Activated B cell treated with CpG ODN at 0.5 μM for 24 hours (primary cell): Measurements from ENCODE around the gene RUNDC3A. TPM values are rescaled to one million over a fixed set of nuclear protein-coding genes. Genes with fewer than 3 reads are reported as not detected.

Experiments used
- ATAC-seq: fragments of 200-7000 bp; cut with Tn5 transposase; one replicate; pipeline ENCODE4 v1.10.0; 2021; ENCODE audit warnings: low read depth, mild to moderate bottlenecking, moderate library complexity
- CTCF ChIA-PET: fragments of 350-600 bp; sonication (Branson Sonifier 250); formaldehyde crosslinking; loops from one replicate; lab custom pipeline; 2021; ENCODE audit warnings: antibody characterized with exemption; lab: Charles Lee
- POLR2A ChIA-PET: fragments of 350-600 bp; sonication (Branson Sonifier 250); formaldehyde crosslinking; loops from one replicate; lab custom pipeline; 2021; ENCODE audit warnings: antibody characterized with exemption; lab: Charles Lee
- DNase-seq: peaks from one replicate; pipeline ENCODE4 v3.0.0; 2022
- H3K27ac Mint-ChIP-seq: one replicate; pipeline ENCODE4 v1.8.0; 2020; ENCODE audit warnings: mixed read lengths
- H3K27me3 Mint-ChIP-seq: one replicate; pipeline ENCODE4 v1.8.0; 2021; ENCODE audit warnings: mixed read lengths
- H3K36me3 Mint-ChIP-seq: one replicate; pipeline ENCODE4 v1.8.0; 2021; ENCODE audit warnings: low read depth, mixed read lengths
- H3K4me1 Mint-ChIP-seq: one replicate; pipeline ENCODE4 v1.8.0; 2021; ENCODE audit warnings: mixed read lengths
- H3K4me3 Mint-ChIP-seq: one replicate; pipeline ENCODE4 v1.8.0; 2020; ENCODE audit warnings: mild to moderate bottlenecking, mixed read lengths
- H3K9me3 Mint-ChIP-seq: one replicate; pipeline ENCODE4 v1.8.0; 2020; ENCODE audit warnings: mixed read lengths
- intact Hi-C: fragments of 100-400 bp; cut with micrococcal nuclease; formaldehyde crosslinking; loops from one replicate; pipeline ENCODE4 v1.15.1; 2024
- total RNA-seq: library from RNA; stranded (reverse); gene quantifications from 2 replicates; pipeline ENCODE4 v1.2.3, GENCODE V29; 2022
- TF ChIP-seq, protein P1 (sequence below): fragments of 200-600 bp; IDR thresholded peaks from one replicate; pipeline ENCODE4 v1.8.0; 2022; ENCODE audit warnings: antibody characterized with exemption, mild to moderate bottlenecking

The RUNDC3A gene
- total RNA-seq, 1 donor from 2014 or later, result 0.07 TPM

DNA sequence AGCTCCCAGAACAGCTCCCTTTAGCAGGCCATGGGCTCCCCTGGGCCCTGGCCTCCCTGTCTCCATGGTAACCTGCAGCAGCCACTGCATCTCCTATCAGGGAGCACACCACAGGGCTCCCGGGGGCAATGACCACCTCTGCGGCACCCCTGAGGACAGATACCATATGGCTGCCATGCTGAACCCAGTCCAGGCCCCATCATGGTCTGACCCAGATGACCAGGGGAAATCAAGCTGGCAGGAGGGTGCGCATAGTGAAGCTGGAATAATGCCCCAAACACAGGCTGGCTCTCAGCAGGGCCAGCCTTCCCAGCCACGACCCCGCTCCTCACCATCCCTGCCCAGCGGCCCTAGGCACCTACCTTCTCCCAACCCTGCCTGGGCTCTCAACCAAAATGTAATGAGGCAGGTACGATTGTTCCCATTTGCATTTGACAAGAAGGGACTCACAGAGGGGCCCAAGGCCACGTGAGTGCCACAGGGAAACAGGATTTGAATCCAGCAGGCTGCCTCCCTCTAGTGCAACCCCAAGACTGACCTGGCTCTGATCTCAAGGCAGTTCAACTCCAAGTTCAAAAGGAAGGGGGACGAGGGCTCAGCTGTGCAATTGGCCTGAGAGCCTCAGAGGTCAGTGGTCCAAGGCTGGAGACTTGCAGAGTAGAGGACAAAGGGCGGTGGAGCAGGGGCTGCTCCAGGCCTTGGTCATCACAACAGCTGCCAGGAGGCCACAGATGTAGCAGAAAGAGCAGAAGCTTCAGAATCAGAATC lies 2.4 kb downstream of the RUNDC3A start:
- Mint-ChIP-seq H3K4me3 (no peak overlapping the region), H3K27me3 (peaks cover 48% of the 10 kb centered on the region), H3K27ac (no peak overlapping the region), H3K4me1 (peaks cover 28% of the 10 kb centered on the region), H3K36me3 (no peaks in the 10 kb centered on the region), H3K9me3 (no peaks in the 10 kb centered on the region)
- POLR2A ChIA-PET, result no interaction called here
- CTCF ChIA-PET, result interaction anchor here (1.7 kb wide), 1 partner anchor 101 kb away, joined by 8 read pairs; no protein-coding TSS in a partner anchor
- TF ChIP-seq, protein P1, sequence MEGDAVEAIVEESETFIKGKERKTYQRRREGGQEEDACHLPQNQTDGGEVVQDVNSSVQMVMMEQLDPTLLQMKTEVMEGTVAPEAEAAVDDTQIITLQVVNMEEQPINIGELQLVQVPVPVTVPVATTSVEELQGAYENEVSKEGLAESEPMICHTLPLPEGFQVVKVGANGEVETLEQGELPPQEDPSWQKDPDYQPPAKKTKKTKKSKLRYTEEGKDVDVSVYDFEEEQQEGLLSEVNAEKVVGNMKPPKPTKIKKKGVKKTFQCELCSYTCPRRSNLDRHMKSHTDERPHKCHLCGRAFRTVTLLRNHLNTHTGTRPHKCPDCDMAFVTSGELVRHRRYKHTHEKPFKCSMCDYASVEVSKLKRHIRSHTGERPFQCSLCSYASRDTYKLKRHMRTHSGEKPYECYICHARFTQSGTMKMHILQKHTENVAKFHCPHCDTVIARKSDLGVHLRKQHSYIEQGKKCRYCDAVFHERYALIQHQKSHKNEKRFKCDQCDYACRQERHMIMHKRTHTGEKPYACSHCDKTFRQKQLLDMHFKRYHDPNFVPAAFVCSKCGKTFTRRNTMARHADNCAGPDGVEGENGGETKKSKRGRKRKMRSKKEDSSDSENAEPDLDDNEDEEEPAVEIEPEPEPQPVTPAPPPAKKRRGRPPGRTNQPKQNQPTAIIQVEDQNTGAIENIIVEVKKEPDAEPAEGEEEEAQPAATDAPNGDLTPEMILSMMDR, result no peak
- intact Hi-C loops, result no loop called here
- ATAC-seq (no peak), DNase-seq (no peak)

DNA sequence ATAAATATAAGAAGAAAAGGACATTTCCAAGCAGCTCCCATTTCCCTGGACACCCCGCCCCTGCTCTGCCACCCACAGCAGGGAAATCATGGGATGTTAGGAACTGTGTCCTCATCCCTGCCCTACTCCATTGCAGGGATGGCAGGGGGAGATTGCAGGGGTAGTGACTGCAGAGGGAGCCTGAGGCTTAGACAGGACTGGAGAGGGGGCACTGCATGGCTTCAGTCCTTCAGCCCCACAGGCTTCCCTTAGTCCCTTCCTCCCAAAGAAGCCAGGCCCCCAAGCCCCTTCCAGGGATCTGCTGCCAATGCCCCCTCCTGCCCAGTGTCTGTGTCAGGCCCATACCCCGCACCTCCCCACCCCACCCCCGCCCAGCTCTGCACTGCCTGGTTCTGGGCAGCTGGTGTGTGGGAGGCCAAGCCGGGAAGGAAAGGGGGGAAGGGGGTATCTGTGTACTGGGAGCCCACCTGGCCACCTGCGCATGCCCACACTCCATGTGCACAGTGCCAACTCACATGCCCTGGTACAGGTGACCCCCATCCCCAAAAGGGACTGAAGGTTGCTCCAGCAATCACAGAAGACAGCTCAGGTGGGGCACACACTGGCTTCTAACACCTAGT lies 3.3 kb downstream of the RUNDC3A start:
- Mint-ChIP-seq H3K4me3 (no peak overlapping the region), H3K27ac (no peak overlapping the region), H3K9me3 (no peaks in the 10 kb centered on the region), H3K4me1 (peaks cover 34% of the 10 kb centered on the region), H3K36me3 (no peaks in the 10 kb centered on the region), H3K27me3 (peaks cover 49% of the 10 kb centered on the region)
- TF ChIP-seq, protein P1, result no peak
- DNase-seq, result no peak
- intact Hi-C loops, result no loop called here
- ChIA-PET CTCF (no interaction called here), POLR2A (no interaction called here)
- no peak for ATAC-seq

DNA sequence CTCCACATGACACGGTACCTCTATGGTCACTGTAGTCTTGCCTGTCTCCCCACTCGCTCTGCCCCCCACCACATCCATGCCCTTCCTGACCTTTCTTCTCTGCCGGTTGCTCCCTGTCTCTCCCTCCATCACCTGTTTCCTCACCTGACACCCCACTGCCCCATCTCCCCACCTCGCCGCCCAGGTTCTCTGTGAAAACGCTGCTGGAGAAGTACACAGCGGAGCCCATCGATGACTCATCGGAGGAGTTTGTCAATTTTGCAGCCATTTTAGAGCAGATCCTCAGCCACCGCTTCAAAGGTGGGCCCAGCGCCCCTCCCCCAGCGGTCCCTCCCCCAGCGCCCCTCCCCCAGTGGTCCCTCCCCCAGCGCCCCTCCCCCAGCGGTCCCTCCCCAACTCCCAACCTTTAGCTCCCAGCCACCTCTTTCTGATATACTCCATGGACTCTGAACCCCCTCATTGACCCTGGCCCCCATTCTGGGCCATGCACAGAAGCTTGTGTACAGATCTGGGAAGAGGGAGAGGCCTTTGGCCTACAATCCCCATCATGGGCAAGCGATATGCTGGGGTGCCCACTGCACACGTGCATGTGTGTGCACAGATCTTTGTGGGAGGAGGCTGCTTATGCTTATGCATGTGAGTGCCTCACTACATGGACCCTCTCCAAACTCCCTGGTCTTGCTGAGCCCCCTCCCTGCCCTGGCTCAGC lies 4.1 kb downstream of the RUNDC3A start:
- Mint-ChIP-seq H3K36me3 (no peaks in the 10 kb centered on the region), H3K4me1 (peaks cover 31% of the 10 kb centered on the region), H3K4me3 (no peak overlapping the region), H3K9me3 (peaks cover 2% of the 10 kb centered on the region), H3K27me3 (peaks cover 46% of the 10 kb centered on the region), H3K27ac (peak overlapping the region; percentile 27)
- ChIA-PET POLR2A (no interaction called here), CTCF (no interaction called here)
- TF ChIP-seq, protein P1, result no peak
- DNase-seq (no peak), ATAC-seq (no peak)
- intact Hi-C loops, result no loop called here

DNA sequence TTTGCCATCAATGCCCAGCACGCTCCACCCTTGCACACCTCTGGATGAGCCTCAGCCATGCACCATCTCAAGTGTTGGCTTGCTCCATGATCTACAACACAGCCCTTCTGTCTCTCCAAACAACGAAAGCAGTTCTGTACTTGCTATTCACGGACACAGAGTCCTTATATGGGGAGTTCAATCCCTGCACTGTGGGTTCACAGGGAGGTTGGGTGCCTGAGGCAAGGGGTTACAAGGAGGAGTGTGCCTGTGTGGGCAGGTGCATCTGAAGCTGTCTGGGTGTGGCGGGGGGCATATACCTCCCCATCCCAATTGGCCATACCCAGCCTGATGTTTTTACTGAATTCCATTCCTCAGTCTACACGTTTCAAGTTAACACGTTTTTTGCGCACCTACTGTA lies 5.6 kb downstream of the RUNDC3A start:
- DNase-seq (no peak), ATAC-seq (no peak)
- Mint-ChIP-seq H3K27me3 (peaks cover 46% of the 10 kb centered on the region), H3K27ac (no peak overlapping the region), H3K4me1 (peaks cover 26% of the 10 kb centered on the region), H3K4me3 (peak overlapping the region; percentile 50), H3K9me3 (peaks cover 2% of the 10 kb centered on the region), H3K36me3 (no peaks in the 10 kb centered on the region)
- intact Hi-C loops, result no loop called here
- POLR2A ChIA-PET, result interaction anchor here (0.6 kb wide), 1 partner anchor 78 kb away, joined by 5 read pairs; no protein-coding TSS in a partner anchor
- TF ChIP-seq, protein P1, result no peak
- CTCF ChIA-PET, result interaction anchor here (0.8 to 1.4 kb wide), 2 partner anchors 17 to 31 kb away, joined by 3 read pairs; partner anchors contain the start of gene GRN
